DMS53 treated with DMSO at 0.1 percent for 48 hours (cell line): ENCODE measurements around the gene FARP1.
"Not testable (repeated sequence)": the region's sequence is repeated elsewhere in the genome, so short reads cannot be mapped to it uniquely, and the experiment has no call there.

Experiments
- DNase-seq: peaks from one replicate; lab custom pipeline; 2025; ENCODE audit not compliant: unreplicated experiment; lab: John Stamatoyannopoulos, UW

Gene FARP1

DNA sequence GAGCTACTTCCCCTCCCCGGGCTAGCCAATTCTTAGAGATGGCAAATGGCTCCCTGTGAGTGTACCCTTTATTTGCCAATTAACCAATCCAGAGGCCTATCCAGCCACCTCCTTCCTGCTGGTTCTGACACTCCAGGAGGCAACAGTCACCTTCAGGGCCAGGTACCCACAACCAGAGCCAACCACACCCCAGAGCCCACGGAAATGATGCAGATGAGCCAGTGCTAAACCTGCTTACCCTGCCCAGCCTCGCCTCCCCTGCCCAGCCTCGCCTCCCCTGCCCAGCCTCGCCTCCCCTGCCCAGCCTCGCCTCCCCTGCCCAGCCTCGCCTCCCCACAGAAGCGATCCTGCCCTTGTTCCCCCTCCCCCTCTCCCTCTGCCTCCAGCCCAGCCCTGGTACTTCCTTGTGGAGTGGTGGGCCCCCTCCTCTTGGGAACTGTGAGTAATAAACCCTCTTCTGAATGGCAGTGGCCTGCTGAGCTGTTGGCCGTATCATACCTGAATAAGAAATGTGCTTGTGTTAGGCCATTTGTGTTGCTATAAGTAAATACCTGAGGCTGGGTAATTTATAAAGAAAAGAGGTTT, 207.9 kb downstream of the FARP1 start:
- no peak for DNase-seq

DNA sequence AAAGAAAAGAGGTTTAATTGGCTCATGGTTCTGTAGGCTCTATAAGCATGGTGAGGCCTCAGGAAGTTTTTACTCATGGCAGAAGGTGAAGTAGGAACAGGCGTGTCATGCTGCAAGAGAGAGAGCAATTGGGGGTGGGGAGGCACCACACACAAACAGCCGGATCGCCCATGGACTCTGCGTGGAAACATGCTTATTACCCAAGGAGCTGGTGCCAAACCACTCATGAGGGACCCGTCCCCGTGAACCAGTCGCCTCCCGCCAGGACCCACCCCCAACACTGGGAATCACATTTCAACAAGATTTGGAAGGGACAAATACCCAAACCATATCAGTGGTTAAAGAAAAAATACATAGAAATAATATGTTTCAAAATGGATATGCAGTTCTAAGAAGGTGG, 208.7 kb downstream of the FARP1 start:
- DNase-seq, result no peak

DNA sequence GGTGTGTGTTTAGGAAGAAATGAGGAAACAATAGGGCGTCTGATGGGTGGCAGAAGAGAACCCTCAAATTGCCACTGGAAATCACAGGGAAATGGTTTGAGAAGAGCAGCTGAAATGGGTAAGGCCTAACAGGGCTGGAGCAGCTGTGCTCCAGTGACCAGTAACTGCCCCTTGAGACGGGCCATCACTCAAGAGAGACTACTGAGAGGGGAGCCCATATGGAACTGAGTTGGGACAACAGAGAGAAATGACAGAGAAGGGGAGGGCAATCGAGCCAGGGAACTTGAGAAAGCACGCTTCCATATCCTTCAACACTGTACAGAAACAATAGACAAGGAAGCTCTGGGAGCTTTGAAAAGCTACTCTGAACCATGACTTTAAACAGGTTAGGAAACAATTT, 209.3 kb downstream of the FARP1 start:
- DNase-seq, result no peak

DNA sequence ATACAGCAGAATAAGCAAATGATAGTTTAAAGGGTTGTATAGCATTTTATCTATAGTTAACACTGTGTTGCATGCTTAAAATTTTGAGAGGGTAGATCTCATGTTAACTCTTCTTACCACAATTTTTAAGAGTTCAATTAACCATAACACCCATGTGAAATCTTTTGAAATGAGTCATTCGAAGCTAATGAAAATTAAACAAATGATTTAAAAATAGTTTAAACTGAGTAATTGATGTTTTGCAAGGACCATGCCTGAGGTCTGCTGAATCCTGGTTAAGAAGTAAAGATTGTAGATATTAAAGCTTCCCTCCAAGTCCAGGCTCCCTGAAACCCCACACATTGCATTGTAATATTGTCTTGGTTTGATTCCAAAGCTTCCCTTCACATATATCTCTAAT, 210.9 kb downstream of the FARP1 start:
- no peak for DNase-seq

DNA sequence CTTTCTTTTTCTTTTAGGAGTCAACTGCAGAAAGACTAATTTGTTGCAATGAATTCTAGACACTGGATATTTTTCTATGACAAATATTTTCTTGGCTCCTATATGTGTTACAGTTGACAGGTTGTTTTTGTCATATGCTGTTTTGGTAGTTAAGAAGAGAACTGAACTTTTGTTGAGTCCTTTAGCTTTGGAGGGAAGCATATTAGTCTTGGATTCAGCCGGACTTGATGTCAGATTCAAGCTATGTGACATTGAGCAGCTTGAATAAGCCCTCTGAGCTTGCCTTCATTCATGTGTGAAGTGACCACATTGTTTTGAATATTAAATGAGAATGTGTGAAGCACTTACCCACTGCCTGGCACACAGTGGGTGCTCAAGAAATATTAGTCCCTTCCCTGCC, 216.0 kb downstream of the FARP1 start:
- no peak for DNase-seq

DNA sequence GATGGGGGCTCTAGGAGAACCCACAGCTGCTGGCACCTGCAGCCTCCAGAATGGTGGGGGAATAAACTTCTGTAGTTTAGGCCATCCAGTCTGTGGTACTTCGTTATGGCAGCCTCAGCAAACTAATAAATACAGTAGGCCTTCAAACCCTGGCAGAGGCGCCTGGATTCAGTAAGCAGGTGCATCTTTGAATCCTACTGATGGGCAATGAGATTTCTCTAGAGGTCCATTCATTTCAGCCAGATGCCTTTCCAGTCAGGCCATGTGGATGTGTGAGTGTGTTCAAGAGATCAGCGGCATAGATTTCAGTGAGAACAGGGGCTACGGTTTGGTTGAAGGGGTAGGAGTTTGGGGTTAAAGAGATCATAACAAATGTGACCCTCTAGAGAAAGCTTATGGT, 217.7 kb downstream of the FARP1 start:
- DNase-seq, result no peak

DNA sequence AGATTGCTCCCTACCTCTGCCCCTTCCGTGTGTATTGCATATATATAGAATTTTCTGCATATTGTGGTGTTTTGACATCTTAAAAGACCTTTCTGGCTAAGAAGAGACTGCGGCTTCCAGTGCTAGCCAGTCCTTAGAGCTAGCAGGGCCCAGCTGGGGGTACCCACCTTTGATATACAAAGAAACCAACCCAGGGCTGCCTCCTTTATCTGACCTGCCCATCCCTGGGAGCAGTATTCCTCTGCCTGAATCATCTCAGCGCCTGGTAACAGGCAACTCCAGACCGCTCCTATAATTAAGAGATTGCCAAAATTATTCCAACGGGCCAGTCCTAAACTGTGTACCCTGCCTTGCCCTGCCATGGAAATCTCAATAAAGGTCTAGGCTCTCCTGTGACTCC, 220.4 kb downstream of the FARP1 start:
- no peak for DNase-seq

DNA sequence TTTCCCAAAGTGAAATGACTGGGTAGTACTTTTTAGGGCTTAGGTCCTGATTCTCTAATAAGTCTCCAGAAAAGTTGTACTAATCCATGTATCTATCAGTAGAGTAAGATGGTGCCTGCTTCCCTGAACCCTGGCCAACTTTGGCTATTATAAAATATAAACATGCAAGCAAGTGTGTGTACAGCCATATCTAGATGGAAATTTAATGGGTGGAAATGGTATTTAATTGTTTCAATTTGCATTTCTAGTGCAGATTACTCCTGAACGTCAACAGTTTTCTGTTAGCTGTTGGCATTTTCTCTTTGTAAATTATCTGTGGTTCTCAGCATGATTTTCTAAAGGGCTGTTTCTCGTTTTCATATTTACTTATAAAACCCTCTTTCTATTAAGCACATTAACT, 221.3 kb downstream of the FARP1 start:
- DNase-seq, result no peak

DNA sequence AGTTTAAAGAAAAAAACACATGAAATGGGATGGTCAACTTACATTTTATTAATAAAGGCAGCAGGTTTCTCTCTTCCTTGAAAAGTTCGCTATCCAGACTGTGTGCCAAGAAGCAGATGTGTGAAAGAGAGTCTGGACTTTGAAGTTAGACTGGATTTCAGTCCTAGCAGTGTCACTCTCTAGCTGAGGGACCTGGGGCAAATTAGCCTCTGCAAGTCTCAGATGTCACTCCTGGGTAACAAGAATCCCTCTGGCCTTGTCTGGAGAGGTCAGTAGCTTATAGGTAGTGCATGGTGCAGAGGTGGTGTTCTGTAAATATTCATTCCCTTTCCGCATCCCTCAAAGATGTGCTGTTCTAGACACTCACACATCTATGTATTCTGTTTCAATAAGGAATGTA, 221.8 kb downstream of the FARP1 start:
- DNase-seq, result no peak

DNA sequence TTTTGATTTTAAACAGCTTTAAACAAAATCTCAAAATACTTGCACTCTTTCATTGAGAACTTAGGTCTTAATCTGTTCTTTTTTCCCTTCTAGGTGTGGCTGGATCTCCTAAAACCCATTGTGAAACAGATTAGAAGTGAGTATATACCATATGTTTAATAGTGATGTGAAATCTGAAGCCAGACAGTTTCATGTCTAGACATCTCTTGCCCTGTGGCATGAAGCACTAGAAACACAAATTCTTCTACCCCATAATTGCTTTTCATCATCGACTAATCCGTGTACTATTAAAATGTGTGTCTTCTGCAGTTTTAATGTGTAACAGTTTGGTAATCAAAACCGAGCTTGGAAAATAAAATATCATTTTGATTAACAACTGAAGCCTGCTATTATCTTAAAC, 222.4 kb downstream of the FARP1 start:
- no peak for DNase-seq

DNA sequence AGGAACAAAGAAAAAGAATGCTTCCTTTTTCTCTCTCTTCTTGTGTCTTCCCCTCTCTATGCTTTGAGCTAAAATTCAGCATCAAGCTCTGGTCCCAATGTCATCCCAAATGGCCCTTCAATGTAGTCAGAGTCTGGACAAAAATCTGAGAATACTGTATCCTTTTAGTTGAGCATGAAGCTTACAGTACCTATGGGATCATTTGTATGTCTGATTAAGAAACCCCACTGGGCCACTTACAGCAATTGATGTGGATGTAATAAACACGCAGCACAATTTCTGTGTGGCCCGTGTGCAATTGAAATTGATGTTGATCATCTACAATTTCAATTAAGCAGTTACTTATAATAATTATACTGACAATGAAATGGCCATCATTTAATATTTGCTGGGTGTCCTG, 223.1 kb downstream of the FARP1 start:
- DNase-seq, result no peak

DNA sequence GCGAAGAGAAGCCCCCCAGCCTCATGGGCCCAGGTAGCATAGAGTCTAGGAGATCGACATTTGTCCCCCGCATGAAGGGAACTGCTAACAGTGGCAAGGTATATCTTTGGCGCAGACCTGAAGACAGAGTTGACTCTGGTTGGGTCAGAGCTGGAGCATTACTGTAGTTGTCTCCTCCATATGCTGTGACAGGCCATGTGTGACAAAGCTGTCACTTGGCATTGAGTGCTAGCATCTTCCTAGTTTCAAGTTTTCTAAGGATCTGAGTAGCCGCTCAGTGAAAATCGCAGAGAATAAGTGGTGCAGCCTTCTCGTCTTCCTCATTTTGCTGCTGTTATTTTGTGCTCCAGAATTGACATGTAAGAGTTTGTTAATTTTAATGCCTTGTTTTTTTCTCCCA, 223.5 kb downstream of the FARP1 start:
- no peak for DNase-seq

DNA sequence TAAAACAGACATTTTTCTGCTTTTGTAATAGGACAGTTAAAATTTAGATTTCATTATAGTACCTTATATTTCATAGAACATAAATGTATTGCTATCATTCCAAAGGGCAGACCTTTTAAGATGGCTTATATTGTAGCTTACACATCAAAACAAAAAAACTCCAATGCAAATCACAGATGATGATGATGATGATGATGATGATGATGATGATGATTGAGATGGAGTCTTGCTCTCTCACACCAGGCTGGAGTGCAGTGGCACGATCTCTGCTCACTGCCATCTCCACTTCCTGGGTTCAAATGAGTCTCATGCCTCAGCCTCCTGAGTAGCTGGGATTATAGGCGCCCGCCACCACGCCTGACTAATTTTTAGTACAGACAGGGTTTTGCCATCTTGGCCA, 224.1 kb downstream of the FARP1 start:
- DNase-seq, result no peak

DNA sequence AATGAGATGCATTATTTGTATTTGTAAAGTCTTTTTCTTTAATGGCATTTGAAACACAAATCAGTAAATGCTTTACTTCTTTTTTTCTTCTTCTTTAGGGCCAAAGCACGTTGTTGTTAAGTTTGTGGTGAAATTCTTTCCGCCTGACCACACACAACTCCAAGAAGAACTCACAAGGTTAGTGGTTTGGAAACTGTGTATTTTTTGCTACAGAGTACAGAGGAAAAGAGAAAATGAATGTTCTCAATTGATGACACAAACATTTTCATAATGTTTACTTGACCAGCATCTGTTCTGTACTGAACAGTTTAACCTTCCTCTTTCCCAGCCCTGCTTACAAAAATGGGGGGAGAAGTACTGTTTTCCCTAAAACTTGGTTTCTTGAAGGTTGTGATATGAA, 225.1 kb downstream of the FARP1 start:
- DNase-seq, result no peak

DNA sequence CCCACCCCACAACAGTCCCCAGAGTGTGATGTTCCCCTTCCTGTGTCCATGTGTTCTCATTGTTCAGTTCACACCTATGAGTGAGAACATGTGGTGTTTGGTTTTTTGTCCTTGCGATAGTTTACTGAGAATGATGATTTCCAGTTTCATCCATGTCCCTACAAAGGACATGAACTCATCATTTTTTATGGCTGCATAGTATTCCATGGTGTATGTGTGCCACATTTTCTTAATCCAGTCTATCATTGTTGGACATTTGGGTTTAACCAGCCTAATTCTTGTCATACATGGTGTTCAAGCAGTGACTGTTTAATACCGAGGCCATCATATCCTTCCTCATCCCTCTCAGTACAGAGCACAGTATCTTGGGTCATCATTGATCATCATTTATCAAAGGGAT, 226.6 kb downstream of the FARP1 start:
- not testable (repeated sequence) for DNase-seq

DNA sequence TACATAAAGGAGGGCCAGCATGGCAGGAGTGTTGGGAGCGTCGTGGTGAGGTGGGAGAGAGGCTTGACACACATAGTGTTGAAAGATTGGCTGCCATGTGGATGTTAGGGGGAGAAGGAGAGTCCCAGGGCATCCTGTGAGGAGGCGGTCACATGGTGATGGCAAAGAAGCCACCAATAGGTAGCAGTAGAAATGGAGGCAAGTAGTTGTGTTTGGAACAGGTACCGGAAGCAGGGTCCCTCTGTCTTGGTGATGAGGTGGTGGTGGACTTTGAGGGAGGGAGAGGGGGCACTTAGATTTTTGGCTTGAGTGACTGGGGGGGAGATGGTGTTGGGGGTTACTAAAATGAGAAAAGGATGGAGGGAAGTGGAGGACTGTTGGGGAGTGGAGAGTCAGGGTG, 227.4 kb downstream of the FARP1 start:
- no peak for DNase-seq

DNA sequence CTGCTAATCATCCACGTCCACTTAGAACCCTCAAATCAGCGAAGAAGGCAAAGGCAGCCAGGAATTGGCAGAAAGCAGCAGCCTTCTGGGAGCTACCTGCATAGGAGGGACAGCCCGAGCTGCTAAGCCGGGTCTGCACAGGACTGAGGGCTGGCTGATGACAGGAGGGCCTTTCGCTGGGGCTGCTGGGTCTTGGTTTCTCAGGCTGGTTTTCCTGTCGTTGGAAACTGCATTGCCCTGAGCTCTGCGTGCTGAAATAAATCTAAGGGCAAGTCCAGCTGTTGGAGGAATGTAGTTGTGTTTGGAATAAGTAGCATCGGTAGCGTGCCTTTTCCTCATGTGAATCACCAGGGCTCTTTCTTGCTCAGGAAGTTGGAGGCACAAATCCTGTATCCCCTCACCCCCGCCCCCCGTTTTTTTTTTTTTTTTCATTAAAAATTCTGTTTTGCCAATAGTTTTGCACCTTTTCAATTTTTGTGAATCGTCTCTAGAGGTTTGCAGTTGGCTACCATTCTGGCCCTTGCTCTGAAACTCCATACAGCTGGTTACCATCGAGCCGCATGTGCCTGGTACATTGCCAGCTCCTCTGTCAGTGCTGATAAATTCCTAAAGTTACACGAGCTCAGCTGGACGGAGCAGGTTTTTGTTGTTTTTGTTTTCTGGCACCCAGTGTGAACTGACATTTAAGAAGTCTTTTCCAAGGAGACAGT, 228.1 kb downstream of the FARP1 start:
- DNase-seq, result no peak

DNA sequence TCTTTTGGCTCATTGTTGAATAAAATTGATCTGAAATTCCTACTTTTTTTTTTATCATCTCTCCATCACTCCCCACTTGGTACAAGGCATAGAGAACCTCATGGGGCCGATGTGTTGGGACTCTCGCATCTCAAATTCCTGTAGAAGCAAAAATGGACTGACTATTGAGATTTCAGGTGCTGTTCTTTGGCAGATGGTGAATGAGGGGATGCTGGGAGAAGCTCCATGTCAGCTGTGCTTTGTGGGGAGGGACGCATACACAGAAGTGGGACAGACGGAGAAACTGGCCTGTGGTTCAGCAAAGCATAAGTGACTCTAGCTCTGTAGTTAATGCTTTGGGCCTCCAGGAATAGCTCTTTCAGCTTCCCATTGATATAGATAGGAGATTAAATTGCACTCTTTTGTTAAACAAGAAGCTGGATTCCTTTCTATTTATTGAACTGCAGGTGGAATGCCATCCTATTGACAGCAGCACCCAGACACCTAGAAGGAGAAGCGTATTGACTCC, 228.7 kb downstream of the FARP1 start:
- DNase-seq, result no peak

DNA sequence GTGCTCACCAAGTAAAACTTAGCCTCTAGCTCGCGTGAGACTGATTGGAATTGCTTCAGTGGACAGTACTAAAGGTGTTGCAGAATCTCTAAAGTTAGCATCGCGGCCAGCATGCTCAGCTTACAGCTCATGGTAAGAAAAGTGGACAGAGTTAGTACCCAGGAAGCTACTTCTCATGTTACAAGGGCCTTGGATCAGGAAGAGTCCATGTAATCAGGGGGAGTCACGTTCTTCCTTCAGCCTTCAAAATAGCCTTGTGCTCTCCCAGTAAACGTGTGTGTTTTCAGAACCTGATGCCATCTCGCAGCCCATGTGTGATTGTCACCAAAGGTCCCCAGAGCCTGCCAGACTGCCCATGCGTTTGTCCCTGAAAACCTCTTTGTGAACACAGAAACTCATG, 230.0 kb downstream of the FARP1 start:
- no peak for DNase-seq

DNA sequence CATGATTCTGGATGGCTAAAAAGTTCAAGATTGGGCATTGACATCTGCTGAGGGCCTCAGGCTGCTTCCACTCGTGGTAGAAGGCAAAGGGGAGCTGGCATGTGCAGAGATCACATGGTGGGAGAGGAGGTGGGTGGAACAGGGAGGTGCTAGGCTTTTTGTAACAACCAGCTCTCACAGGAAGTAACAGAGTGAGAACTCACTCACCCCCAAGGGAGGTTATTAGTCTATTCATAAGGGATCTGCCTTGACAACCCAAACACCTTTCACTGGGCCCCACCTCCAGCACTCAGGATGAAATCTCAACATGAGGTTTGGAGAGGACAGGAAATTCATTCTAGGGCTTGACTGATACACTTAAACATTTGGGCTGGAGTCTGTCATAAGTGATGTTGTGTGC, 231.9 kb downstream of the FARP1 start:
- DNase-seq, result no peak

DNA sequence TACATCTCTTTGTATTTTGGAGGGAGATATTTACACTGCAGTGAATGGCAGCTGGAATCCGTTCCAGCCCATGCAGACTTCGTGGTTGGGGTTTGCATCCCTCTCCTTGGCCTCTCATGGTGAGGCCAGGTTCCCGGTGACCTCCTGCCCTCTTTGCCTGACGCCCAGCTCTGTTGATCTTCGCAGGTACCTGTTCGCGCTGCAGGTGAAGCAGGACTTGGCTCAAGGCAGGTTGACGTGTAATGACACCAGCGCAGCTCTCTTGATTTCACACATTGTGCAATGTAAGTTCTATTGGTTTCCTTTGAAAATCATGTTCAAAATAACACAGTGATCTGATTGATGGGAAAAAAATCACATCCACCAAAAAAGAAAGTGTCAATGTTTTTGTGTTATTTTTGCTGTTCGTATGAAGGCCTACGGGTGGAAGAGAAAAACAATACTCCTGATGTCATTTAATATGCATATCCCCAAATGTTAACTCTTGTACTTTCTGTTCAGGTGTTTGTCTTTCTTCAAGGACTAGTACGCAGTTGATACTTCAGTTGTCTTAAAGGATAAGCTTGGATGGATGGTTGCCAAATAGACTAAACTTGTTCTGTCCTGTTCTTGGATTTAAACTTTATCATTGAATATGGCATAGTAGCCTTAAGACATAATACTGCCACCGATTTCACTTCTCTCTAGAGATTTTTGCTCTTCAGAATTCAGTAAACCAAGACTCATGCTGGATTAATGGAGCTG, 234.9 kb downstream of the FARP1 start:
- DNase-seq, result no peak

DNA sequence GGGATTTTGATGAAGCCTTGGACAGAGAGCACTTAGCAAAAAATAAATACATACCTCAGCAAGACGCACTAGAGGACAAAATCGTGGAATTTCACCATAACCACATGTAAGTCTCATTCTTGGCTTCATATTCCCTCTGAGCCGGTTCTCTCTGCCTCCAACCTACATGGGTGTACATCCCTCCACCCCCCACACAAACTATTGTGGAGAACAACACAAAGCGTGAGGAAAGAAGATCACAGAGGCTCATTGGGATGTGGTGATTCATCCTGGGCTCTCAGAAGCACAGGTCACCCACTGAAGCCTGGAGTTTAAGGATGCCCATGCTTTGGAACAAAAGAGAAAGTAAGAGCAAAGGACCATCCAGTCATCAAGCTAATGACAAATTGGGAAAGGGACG, 241.8 kb downstream of the FARP1 start:
- DNase-seq, result no peak
